GM21786 (cell line): ENCODE results near the gene MSI2.

Experiments
- ATAC-seq: cut with Tn5 transposase; IDR thresholded peaks from one replicate; pipeline ENCODE4 v1.9.1; 2021; ENCODE audit not compliant: unreplicated experiment

Gene MSI2

GRCh38 chr17:57313097-57313835 is 56.9 kb downstream of the MSI2 start:
- ATAC-seq: no peak

- ATAC-seq: no peak
These were observed 59.0 kb downstream of the MSI2 start for GRCh38 chr17:57315061-57316015.

GRCh38 chr17:57316361-57316760 is 60.0 kb downstream of the MSI2 start:
- ATAC-seq: no peak

- ATAC-seq: no peak
These were observed 60.8 kb downstream of the MSI2 start for GRCh38 chr17:57317079-57317478.

GRCh38 chr17:57318913-57319312 is 62.6 kb downstream of the MSI2 start:
- ATAC-seq: no peak

- no peak for ATAC-seq
These were observed 63.5 kb downstream of the MSI2 start for GRCh38 chr17:57319806-57320205.

- ATAC-seq: no peak
These were observed 67.1 kb downstream of the MSI2 start for GRCh38 chr17:57323391-57323790.

GRCh38 chr17:57324060-57324459 is 67.7 kb downstream of the MSI2 start:
- no peak for ATAC-seq

- no peak for ATAC-seq
These were observed 68.3 kb downstream of the MSI2 start for GRCh38 chr17:57324631-57325030.

GRCh38 chr17:57326336-57326735 is 70.0 kb downstream of the MSI2 start:
- ATAC-seq: no peak

GRCh38 chr17:57326764-57327163 is 70.4 kb downstream of the MSI2 start:
- no peak for ATAC-seq

GRCh38 chr17:57327176-57327970 is 71.0 kb downstream of the MSI2 start:
- ATAC-seq: no peak

- no peak for ATAC-seq
These were observed 72.0 kb downstream of the MSI2 start for GRCh38 chr17:57328109-57328882.

GRCh38 chr17:57329380-57330214 is 73.3 kb downstream of the MSI2 start:
- no peak for ATAC-seq

GRCh38 chr17:57330587-57330986 is 74.3 kb downstream of the MSI2 start:
- no peak for ATAC-seq

- no peak for ATAC-seq
These were observed 75.1 kb downstream of the MSI2 start for GRCh38 chr17:57331423-57331822.

GRCh38 chr17:57332501-57332900 is 76.2 kb downstream of the MSI2 start:
- no peak for ATAC-seq

GRCh38 chr17:57335195-57335792 is 79.0 kb downstream of the MSI2 start:
- no peak for ATAC-seq

- ATAC-seq: no peak
These were observed 81.1 kb downstream of the MSI2 start for GRCh38 chr17:57337390-57337789.
